Liver (tissue), 9 donors: Measurements from ENCODE around the gene RAB3C. TPM values are rescaled to one million over a fixed set of nuclear protein-coding genes. Genes with fewer than 3 reads are reported as not detected.

Source experiments
- DNase-seq: peaks from one replicate; pipeline ENCODE4 v3.0.0-alpha.2; 2017; ENCODE audit warnings: low spot score
- H3K27ac ChIP-seq, 2 donors: one replicate each; pipeline ENCODE4 v1.7.0; 2013; ENCODE audit warnings: inconsistent platforms in 2 of 2, low read length in 2 of 2, control low read depth in 1 of 2, low read depth in 1 of 2, mild to moderate bottlenecking in 1 of 2
- H3K27me3 ChIP-seq, 4 donors: one replicate each; pipeline versions ENCODE4 v1.6.1 to v1.7.0; 2013; ENCODE audit warnings: low read length in 3 of 4, inconsistent platforms in 1 of 4, mild to moderate bottlenecking in 1 of 4, moderate library complexity in 1 of 4; ENCODE audit not compliant: control insufficient read depth in 4 of 4, insufficient read depth in 4 of 4
- H3K36me3 ChIP-seq, 4 donors: one replicate each; pipeline versions ENCODE4 v1.6.1 to v1.7.0; 2013; ENCODE audit warnings: low read length in 3 of 4, mild to moderate bottlenecking in 3 of 4, low read depth in 1 of 4, moderate library complexity in 1 of 4; ENCODE audit not compliant: control insufficient read depth in 4 of 4, insufficient read depth in 3 of 4
- H3K4me1 ChIP-seq, 4 donors: one replicate each; pipeline versions ENCODE4 v1.6.1 to v1.7.0; 2013; ENCODE audit warnings: low read length in 3 of 4, mild to moderate bottlenecking in 3 of 4, moderate library complexity in 1 of 4; ENCODE audit not compliant: control insufficient read depth in 4 of 4, insufficient read depth in 4 of 4
- H3K4me3 ChIP-seq, 3 donors: one replicate each; pipeline versions ENCODE4 v1.6.1 to v1.7.0; 2013; ENCODE audit warnings: low read length in 3 of 3, control low read depth in 1 of 3, low read depth in 1 of 3, mild to moderate bottlenecking in 1 of 3
- H3K9ac ChIP-seq, 2 donors: one replicate each; pipeline ENCODE4 v1.7.0; 2013; ENCODE audit warnings: low read length in 2 of 2, mild to moderate bottlenecking in 2 of 2, moderate library complexity in 2 of 2, control low read depth in 1 of 2, low read depth in 1 of 2
- H3K9me3 ChIP-seq, 4 donors: one replicate each; pipeline versions ENCODE4 v1.6.1 to v1.7.0; 2013; ENCODE audit warnings: low read length in 3 of 4; ENCODE audit not compliant: control insufficient read depth in 4 of 4
- ATF3 ChIP-seq: IDR thresholded peaks from 2 replicates; pipeline ENCODE4 v1.6.1; 2016; ENCODE audit warnings: antibody characterized with exemption
- CTCF ChIP-seq: fragments of 150-350 bp; IDR thresholded peaks from 2 replicates; pipeline ENCODE4 v1.5.1; 2017; ENCODE audit warnings: improper control_type of control experiment, low read depth, low read length; ENCODE audit not compliant: missing input control
- EGR1 ChIP-seq, 2 donors: IDR thresholded peaks; 2 replicates each; pipeline ENCODE4 v1.6.1; 2016 to 2018; ENCODE audit warnings: antibody characterized with exemption in 2 of 2, low read depth in 2 of 2
- FOXA1 ChIP-seq: IDR thresholded peaks from 2 replicates; pipeline ENCODE4 v1.6.1; 2016; ENCODE audit warnings: antibody characterized with exemption
- FOXA2 ChIP-seq: IDR thresholded peaks from 2 replicates; pipeline ENCODE4 v1.6.1; 2016; ENCODE audit warnings: antibody characterized with exemption
- GABPA ChIP-seq, 2 donors: IDR thresholded peaks in 1 of 2; conservative IDR thresholded peaks in 1 of 2; 2 replicates each; pipeline ENCODE4 v1.6.1; 2016; ENCODE audit warnings: antibody characterized with exemption in 2 of 2, mild to moderate bottlenecking in 1 of 2, moderate library complexity in 1 of 2
- HNF4A ChIP-seq, 2 donors: conservative IDR thresholded peaks; 2 replicates each; pipeline ENCODE4 v1.6.1; 2016; ENCODE audit warnings: antibody characterized with exemption in 2 of 2, mild to moderate bottlenecking in 2 of 2
- HNF4G ChIP-seq: IDR thresholded peaks from 2 replicates; pipeline ENCODE4 v1.6.1; 2016; ENCODE audit warnings: antibody characterized with exemption
- JUND ChIP-seq, 2 donors: IDR thresholded peaks; 2 replicates each; pipeline ENCODE4 v1.6.1; 2016; ENCODE audit warnings: antibody characterized with exemption in 2 of 2
- MAX ChIP-seq: IDR thresholded peaks from 2 replicates; pipeline ENCODE4 v1.6.1; 2016; ENCODE audit warnings: antibody characterized with exemption
- NR2F2 ChIP-seq: IDR thresholded peaks from 2 replicates; pipeline ENCODE4 v1.6.1; 2016; ENCODE audit warnings: antibody characterized with exemption
- RAD21 ChIP-seq, 2 donors: IDR thresholded peaks; 2 replicates each; pipeline ENCODE4 v1.6.1; 2016; ENCODE audit warnings: antibody characterized with exemption in 2 of 2, mild to moderate bottlenecking in 2 of 2
- REST ChIP-seq: IDR thresholded peaks from 2 replicates; pipeline ENCODE4 v1.6.1; 2016; ENCODE audit warnings: antibody characterized with exemption, mild to moderate bottlenecking
- RXRA ChIP-seq, 2 donors: IDR thresholded peaks; 2 replicates each; pipeline ENCODE4 v1.6.1; 2017 to 2018; ENCODE audit warnings: antibody characterized with exemption in 2 of 2, mild to moderate bottlenecking in 1 of 2
- SP1 ChIP-seq: IDR thresholded peaks from 2 replicates; pipeline ENCODE4 v1.6.1; 2018; ENCODE audit warnings: antibody characterized with exemption, mild to moderate bottlenecking
- TAF1 ChIP-seq: conservative IDR thresholded peaks from 2 replicates; pipeline ENCODE4 v1.6.1; 2016; ENCODE audit warnings: antibody characterized with exemption, mild to moderate bottlenecking
- YY1 ChIP-seq: IDR thresholded peaks from 2 replicates; pipeline ENCODE4 v1.6.1; 2016; ENCODE audit warnings: antibody characterized with exemption, mild to moderate bottlenecking
- ZBTB33 ChIP-seq: IDR thresholded peaks from 2 replicates; pipeline ENCODE4 v1.6.1; 2016; ENCODE audit warnings: antibody characterized with exemption
- WGBS: extraction: QIAGEN DNeasy Blood & Tissue Kit; methylation state at CpG from one replicate; pipeline ENCODE4 v1.1.7; 2013; 5-methylcytosine and 5-hydroxymethylcytosine counted together
- polyA plus RNA-seq, 2 donors: library from polyadenylated mRNA; stranded (reverse) in 1 of 2; unstranded in 1 of 2; fragments of 200-250 nt in 1 of 2; fragments of >200 nt in 1 of 2; fragmentation: Nextera tagmentation in 1 of 2; extraction: Ambion mirVana in 1 of 2; gene quantifications; one replicate each; pipeline versions ENCODE4 v1.2.1 to v1.2.3, GENCODE V29; 2013 to 2015
- total RNA-seq, 2 donors: library from RNA; depleted of rRNA; stranded (reverse); fragments of >200 nt; gene quantifications; one replicate each; pipeline ENCODE4 v1.2.3, GENCODE V29; 2014
- donor health status: healthy.
- donor health status: healthy.
- donor health status: healthy.
- donor health status: healthy.
- donor health status: healthy.

The RAB3C gene
- total and polyA plus RNA-seq, 4 donors, result 0.72 to 4.6 (median 1.3) TPM

- TF ChIP-seq REST, result no peak
- TF ChIP-seq SP1, result no peak
- TF ChIP-seq RAD21 (IDR thresholded peaks at IDR 0.05), result no peak
- TF ChIP-seq NR2F2, result no peak
- no peak for TF ChIP-seq FOXA2
- no peak for TF ChIP-seq EGR1 (IDR thresholded peaks at IDR 0.05; ENCODE audit: low read depth in 2 of 2)
- no peak for TF ChIP-seq JUND (IDR thresholded peaks at IDR 0.05)
These were observed 192.1 kb downstream of the RAB3C start (continued) for GRCh38 chr5:58774937-58775336.

GRCh38 chr5:58775701-58776262 is 192.9 kb downstream of the RAB3C start:
- Histone ChIP-seq H3K4me3 (no peak overlapping the region), H3K36me3 (no peaks in the 10 kb centered on the region), H3K9ac (no peak overlapping the region), H3K4me1 (peaks cover 0 to 10% (median 1%) of the 10 kb centered on the region in 4 donors), H3K27me3 (no peaks in the 10 kb centered on the region), H3K9me3 (no peaks in the 10 kb centered on the region), H3K27ac (no peak overlapping the region)
- WGBS, result 81% methylated on average over 2 of the region's 2 CpGs
- TF ChIP-seq ZBTB33 (no peak), ATF3 (no peak), CTCF (no peak), HNF4G (no peak), FOXA1 (no peak), NR2F2 (no peak), YY1 (no peak), RXRA (IDR thresholded peaks at IDR 0.05) (no peak), TAF1 (no peak), FOXA2 (no peak), RAD21 (IDR thresholded peaks at IDR 0.05) (no peak), REST (no peak), GABPA (IDR thresholded peaks at IDR 0.05 in 1 of 2, conservative IDR thresholded peaks at IDR 0.05 in 1 of 2) (no peak), MAX (no peak), SP1 (no peak), JUND (IDR thresholded peaks at IDR 0.05) (no peak), HNF4A (conservative IDR thresholded peaks at IDR 0.05) (no peak)
- DNase-seq, result no peak
